Heart left ventricle (tissue), 16 donors: ENCODE data around the gene RBM33. TPM values are rescaled to one million over a fixed set of nuclear protein-coding genes. Genes with fewer than 3 reads are reported as not detected.

Source experiments
- ATAC-seq, 4 donors: fragments of 200-7000 bp; cut with Tn5 transposase; one replicate each; pipeline ENCODE4 v1.9.1; 2020 to 2022; ENCODE audit warnings: moderate library complexity in 4 of 4, mild to moderate bottlenecking in 3 of 4, moderate number of reproducible peaks in 1 of 4
- DNase-seq, 5 donors: peaks; one replicate each; pipeline ENCODE4 v3.0.0-alpha.2; 2020
- H3K27ac ChIP-seq, 12 donors: fragments of 200-600 bp; sonication (generic) in 4 of 12; one replicate each; pipeline versions ENCODE4 v1.5.0 to v1.8.0; 2016 to 2022; ENCODE audit warnings: mild to moderate bottlenecking in 2 of 12
- H3K27me3 ChIP-seq, 9 donors: fragments of 200-600 bp; sonication (generic) in 2 of 9; one replicate each; pipeline versions ENCODE4 v1.5.1 to v1.8.0; 2016 to 2022; ENCODE audit warnings: mild to moderate bottlenecking in 3 of 9
- H3K36me3 ChIP-seq, 9 donors: fragments of 200-600 bp; sonication (generic) in 2 of 9; one replicate each; pipeline versions ENCODE4 v1.5.0 to v1.8.0; 2018 to 2022; ENCODE audit warnings: mild to moderate bottlenecking in 2 of 9
- H3K4me1 ChIP-seq, 12 donors: fragments of 200-600 bp; sonication (generic) in 4 of 12; one replicate each; pipeline versions ENCODE4 v1.5.0 to v1.8.0; 2016 to 2022; ENCODE audit warnings: mild to moderate bottlenecking in 3 of 12
- H3K4me3 ChIP-seq, 12 donors: fragments of 200-600 bp; sonication (generic) in 4 of 12; one replicate each; pipeline versions ENCODE4 v1.5.0 to v1.8.0; 2017 to 2022; ENCODE audit warnings: mild to moderate bottlenecking in 9 of 12, moderate library complexity in 4 of 12
- H3K9me3 ChIP-seq, 12 donors: fragments of 200-600 bp; sonication (generic) in 4 of 12; one replicate each; pipeline versions ENCODE4 v1.5.0 to v1.8.0; 2016 to 2022; ENCODE audit warnings: mild to moderate bottlenecking in 1 of 12
- POLR2A ChIP-seq, 2 donors: fragments of 450-650 bp; IDR thresholded peaks; one replicate each; pipeline ENCODE4 v1.6.1; 2017; ENCODE audit warnings: antibody characterized with exemption in 2 of 2, mild to moderate bottlenecking in 2 of 2, moderate library complexity in 2 of 2
- WGBS, 4 donors: extraction: QIAGEN DNeasy Blood & Tissue Kit in 2 of 4; methylation state at CpG; one replicate each; pipeline versions ENCODE4 v1.1.5 to v1.1.7; 2013 to 2018; 5-methylcytosine and 5-hydroxymethylcytosine counted together
- intact Hi-C, 10 donors: fragments of 100-400 bp; cut with DNase I; formaldehyde crosslinking; loops; one replicate each; pipeline versions ENCODE4 v1.11.1 to v1.14.2; 2022
- polyA plus RNA-seq, 2 donors: library from polyadenylated mRNA; stranded (reverse); fragments of 200-250 nt; gene quantifications; one replicate each; pipeline ENCODE4 v1.2.3, GENCODE V29; 2013
- total RNA-seq, 9 donors: library from RNA; depleted of rRNA in 2 of 9; stranded (reverse); fragments of >200 nt in 2 of 9; fragmentation: NEBNext Ultra II Directional in 3 of 9; extraction: Animal tissue kit (Norgen Biotek cat#: 25700) in 3 of 9; gene quantifications; one replicate each; pipeline versions ENCODE4 v1.1.0 to v1.2.4, GENCODE V29; 2016 to 2023
- TF ChIP-seq, protein P1 (sequence below), 12 donors: fragments of 200-600 bp; sonication (generic) in 4 of 12; IDR thresholded peaks; one replicate each; pipeline versions ENCODE4 v1.5.0 to v1.8.0; 2018 to 2022; ENCODE audit warnings: antibody characterized with exemption in 12 of 12, mild to moderate bottlenecking in 5 of 12
- donor health status: ischemic (EF 13 %, LVEDD 7.1; RV severe dilation, severe dysfunction).
- donor health status: healthy with polysubstance abuse.
- donor health status: DM: no; HTN: yes; CAD: no.
- donor health status: DM: no; HTN: no; CAD: no.
- donor health status: ischemic (EF 25% LVEDD 6.9; RV normal size, moderate dysfunction).
- donor health status: ischemic (EF 25% LVEDD 5.7; RV mildly dilated, moderate dysfunction).
- donor health status: healthy.
- donor health status: DM: yes; HTN: yes; CAD: no.
- donor health status: ischemic (EF 35%, LVEDD 5.7; RV mildly dilated, moderate dysfunction).
- donor health status: nonischemic (EF 11% LVEDD 7.7; RV severe dilation, severe dysfunction).
- donor health status: DM: yes; HTN: yes; CAD: no.
- donor health status: PGD.
- donor health status: ischemic (EF 29% LVEDD 5.4; RV normal size, mild dysfunction).
- donor health status: nonischemic (EF 23%, LVEDD 6.1; RV moderate dilation, normal function).

RBM33 gene
- total and polyA plus RNA-seq, 11 donors, result 13.1 to 40.8 (median 30.2) TPM

DNA sequence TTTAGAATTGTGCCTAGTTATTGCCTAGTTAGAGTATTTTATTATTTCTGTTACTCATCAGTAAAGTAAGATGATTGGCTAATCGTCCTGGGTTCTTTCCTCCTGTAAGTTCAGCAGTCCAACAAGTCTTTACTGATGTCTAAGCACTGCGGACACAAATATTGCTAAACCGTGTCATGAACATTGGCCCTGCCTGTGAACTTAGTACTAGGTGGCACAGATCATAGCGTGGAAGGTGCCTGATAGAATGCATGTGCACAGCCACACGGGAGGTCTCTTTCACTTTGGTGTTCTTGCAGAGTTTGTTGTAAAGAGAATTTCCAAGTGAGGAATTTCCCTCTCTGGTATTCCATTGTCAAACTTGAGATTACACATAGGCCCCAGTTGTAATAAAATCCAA, 38.0 kb downstream of the RBM33 start:
- H3K36me3 ChIP-seq, result peaks cover 0 to 68% (median 53%) of the 10 kb centered on the region in 9 donors

DNA sequence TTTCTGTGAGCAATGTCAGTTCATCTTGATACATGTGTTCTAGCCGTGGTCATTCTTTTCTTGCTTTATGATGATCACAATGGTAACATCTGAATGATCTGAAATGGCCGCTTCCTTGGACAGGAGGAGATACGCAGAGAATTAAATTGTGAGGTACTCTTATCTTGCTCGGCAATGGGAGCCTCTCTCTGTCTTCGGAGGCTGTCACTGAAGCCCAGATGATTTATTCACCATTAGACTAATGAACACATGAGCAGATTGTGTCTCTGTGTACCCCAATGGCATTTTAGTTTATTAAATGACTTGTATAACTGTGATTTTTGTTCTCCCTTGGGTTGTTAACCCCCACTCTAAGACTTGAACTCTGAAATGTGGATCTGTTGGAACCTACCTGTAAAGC, 38.6 kb downstream of the RBM33 start:
- DNase-seq, result no peak
- H3K27ac ChIP-seq, result no peak overlapping the region
- WGBS, 4 donors, result 90 to 92% (median 91%) methylated on average over 5 of the region's 5 CpGs
- intact Hi-C loops, result no loop called here
- peaks cover 0 to 7% (median 0%) of the 10 kb centered on the region in 12 donors for H3K9me3 ChIP-seq
- peaks cover 0 to 67% (median 50%) of the 10 kb centered on the region in 9 donors for H3K36me3 ChIP-seq
- no peak for ATAC-seq
- H3K4me3 ChIP-seq, result no peak overlapping the region
- no peaks in the 10 kb centered on the region for H3K27me3 ChIP-seq
- TF ChIP-seq, protein P1, sequence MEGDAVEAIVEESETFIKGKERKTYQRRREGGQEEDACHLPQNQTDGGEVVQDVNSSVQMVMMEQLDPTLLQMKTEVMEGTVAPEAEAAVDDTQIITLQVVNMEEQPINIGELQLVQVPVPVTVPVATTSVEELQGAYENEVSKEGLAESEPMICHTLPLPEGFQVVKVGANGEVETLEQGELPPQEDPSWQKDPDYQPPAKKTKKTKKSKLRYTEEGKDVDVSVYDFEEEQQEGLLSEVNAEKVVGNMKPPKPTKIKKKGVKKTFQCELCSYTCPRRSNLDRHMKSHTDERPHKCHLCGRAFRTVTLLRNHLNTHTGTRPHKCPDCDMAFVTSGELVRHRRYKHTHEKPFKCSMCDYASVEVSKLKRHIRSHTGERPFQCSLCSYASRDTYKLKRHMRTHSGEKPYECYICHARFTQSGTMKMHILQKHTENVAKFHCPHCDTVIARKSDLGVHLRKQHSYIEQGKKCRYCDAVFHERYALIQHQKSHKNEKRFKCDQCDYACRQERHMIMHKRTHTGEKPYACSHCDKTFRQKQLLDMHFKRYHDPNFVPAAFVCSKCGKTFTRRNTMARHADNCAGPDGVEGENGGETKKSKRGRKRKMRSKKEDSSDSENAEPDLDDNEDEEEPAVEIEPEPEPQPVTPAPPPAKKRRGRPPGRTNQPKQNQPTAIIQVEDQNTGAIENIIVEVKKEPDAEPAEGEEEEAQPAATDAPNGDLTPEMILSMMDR (IDR thresholded peaks at IDR 0.05), result no peak
- TF ChIP-seq POLR2A (IDR thresholded peaks at IDR 0.05), result no peak
- H3K4me1 ChIP-seq, result peaks cover 0 to 19% (median 7%) of the 10 kb centered on the region in 12 donors

More for the DNA sequence above, 38.0 kb downstream of the RBM33 start:
- no peak for ATAC-seq
- 89 to 93% (median 91%) methylated on average over 5 of the region's 5 CpGs for WGBS, 4 donors
- Histone ChIP-seq H3K4me1 (peaks cover 0 to 22% (median 8%) of the 10 kb centered on the region in 12 donors), H3K27ac (no peak overlapping the region), H3K27me3 (no peaks in the 10 kb centered on the region), H3K4me3 (no peak overlapping the region), H3K9me3 (peaks cover 0 to 7% (median 0%) of the 10 kb centered on the region in 12 donors)
- DNase-seq, result no peak
- TF ChIP-seq, protein P1 (IDR thresholded peaks at IDR 0.05), result no peak
- TF ChIP-seq POLR2A (IDR thresholded peaks at IDR 0.05), result no peak
- intact Hi-C loops, result no loop called here

DNA sequence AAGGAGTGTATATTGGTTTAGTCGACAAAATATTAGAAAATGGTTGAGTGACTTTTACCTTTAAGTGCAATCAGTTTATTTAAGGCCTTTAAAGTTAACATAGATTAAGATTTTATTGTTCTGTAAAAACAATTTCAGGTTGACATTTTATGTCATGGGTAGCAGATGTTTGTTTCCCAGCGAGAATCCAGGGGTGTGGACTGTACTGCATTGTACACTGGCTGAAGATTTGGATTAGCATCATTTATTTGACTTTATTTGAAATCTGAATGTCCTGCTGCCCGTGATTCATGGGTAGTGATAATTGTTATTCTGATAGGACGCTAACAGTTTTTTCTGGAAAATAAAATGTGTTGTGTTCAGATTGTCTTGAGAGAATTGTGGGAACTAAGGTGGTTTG, 39.3 kb downstream of the RBM33 start:
- no peak for ATAC-seq
- H3K4me1 ChIP-seq, result peaks cover 0 to 19% (median 7%) of the 10 kb centered on the region in 12 donors
- no peak for DNase-seq
- H3K27ac ChIP-seq, result no peak overlapping the region
- TF ChIP-seq, protein P1 (IDR thresholded peaks at IDR 0.05), result no peak
- no peak for TF ChIP-seq POLR2A (IDR thresholded peaks at IDR 0.05)
- no peak overlapping the region for H3K4me3 ChIP-seq
- intact Hi-C loops, result no loop called here
- 88 to 94% (median 91%) methylated on average over 4 of the region's 4 CpGs for WGBS, 4 donors
- H3K36me3 ChIP-seq, result peaks cover 0 to 65% (median 48%) of the 10 kb centered on the region in 9 donors
- no peaks in the 10 kb centered on the region for H3K27me3 ChIP-seq
- H3K9me3 ChIP-seq, result peaks cover 0 to 7% (median 0%) of the 10 kb centered on the region in 12 donors

DNA sequence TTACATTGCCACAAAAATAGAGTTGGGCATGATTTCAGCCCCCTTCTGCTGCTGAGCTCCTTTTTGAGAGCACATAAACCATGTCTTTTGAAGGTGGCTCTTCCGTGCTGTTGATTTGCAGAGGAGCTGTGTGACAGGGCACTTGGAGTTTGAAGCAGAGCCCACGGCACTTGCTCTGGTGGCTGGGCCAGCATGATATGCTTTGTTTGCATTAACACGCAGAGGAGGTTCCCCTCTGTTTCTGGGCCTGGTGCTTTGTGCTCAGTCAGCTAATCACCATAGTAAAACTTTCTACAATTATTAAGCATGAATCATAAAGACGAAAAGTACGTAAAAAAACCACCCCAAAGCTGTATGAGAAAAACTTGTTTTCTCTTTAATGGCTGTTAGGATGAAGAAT, 40.1 kb downstream of the RBM33 start:
- intact Hi-C loops, result no loop called here
- TF ChIP-seq POLR2A (IDR thresholded peaks at IDR 0.05), result no peak
- TF ChIP-seq, protein P1 (IDR thresholded peaks at IDR 0.05), result no peak
- WGBS, 4 donors, result 65 to 78% (median 68%) methylated on average over 5 of the region's 5 CpGs

More for the DNA sequence above, 40.1 kb downstream of the RBM33 start:
- no peak overlapping the region for H3K4me3 ChIP-seq
- no peak overlapping the region for H3K27ac ChIP-seq
- H3K9me3 ChIP-seq, result peaks cover 0 to 7% (median 0%) of the 10 kb centered on the region in 12 donors
- H3K4me1 ChIP-seq, result peaks cover 0 to 19% (median 7%) of the 10 kb centered on the region in 12 donors
- ATAC-seq (no peak), DNase-seq (no peak)
- H3K27me3 ChIP-seq, result no peaks in the 10 kb centered on the region
- peaks cover 0 to 56% (median 39%) of the 10 kb centered on the region in 9 donors for H3K36me3 ChIP-seq
